Measurements from ENCODE around the gene WDR45.
"Not testable (repeated sequence)": the region's sequence is repeated elsewhere in the genome, so short reads cannot be mapped to it uniquely, and the experiment has no call there.

The WDR45 gene

DNA sequence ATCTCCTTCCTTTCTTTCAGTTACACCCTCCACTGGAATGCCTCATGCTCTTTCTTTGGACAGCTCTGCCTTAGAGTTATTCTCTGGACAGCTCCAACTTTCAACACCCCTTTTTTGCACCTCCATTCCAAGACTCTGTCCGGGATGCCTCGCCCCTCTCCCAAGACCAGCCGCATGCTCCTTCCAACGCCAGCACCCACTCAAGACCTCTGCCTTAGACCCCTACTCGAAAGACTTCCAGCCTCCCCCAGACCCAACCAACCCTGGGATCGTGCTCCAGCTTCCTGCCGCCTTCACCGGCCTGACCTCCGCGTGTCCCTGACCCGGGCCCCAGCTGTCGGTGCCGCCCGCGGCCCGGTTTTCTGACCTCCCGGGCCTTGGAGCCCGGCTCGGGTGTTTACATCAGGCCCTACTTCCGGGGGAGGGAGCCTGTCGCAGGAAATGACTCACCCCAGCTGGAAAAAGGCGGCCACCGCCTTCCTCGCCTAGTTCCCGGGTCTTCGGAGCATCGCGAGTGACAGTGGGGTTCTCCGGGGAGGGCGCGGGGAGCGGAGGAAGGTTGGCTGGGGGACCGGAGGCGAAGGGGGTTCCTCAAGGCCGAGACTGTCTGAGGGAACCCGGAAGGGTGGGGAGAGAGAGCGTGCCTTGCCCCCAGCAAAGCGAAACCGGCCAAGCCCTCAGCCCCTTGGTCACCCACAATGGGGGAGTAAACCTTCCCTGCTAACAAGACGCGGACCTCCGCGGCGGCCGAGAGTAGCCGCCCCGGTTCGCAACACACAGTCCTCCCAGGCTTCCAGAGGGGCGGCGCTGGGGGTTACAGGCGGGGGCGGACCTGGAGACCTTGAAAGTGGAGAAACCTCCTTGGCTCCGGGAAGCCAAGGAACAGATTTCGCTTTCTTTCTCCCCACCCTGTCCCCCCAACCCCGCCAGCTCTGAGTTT is at the start of gene WDR45:
Gene WDR45, minus strand, starts transcription at position 399 of the 940 bp plus-strand sequence. CDS start 1,792 bp downstream, outside the sequence.
- DNase-seq (ENCODE audit: low read depth in 1 of 2, low spot score in 1 of 2), result peak; percentile 74 to 83
- peak; percentile 36; the same call in 1 of the 2 replicates for TF ChIP-seq JUND (IDR thresholded peaks at IDR 0.05; ENCODE audit: low read depth)
- in situ Hi-C loops (cut with HindIII; ENCODE audit: low pct_unique_long_range_greater_than_20kb, low sequenced_read_pairs), result no loop called here

DNA sequence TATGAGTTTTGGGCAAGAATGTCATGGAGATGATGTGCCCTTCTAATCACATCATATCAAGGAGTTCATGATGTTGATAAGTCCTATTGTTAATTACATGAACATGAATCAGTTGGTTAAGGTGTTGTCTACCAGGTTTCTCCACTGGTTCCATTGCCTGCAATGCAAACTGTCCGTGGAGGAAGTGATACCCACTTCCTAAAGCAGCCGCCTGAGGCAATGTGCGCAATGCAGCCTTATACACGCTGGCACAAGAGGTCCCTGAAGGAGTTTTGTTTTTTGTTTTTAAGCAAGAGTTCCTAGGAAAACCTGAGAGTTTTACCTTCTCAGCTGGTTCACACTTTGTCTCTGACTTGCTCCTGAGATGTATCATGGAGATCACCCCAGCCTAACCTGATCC is 49.7 kb upstream of the WDR45 start:
- no peak for TF ChIP-seq JUND (IDR thresholded peaks at IDR 0.05; ENCODE audit: low read depth)
- DNase-seq (ENCODE audit: low read depth in 1 of 2, low spot score in 1 of 2), result no peak
- in situ Hi-C loops (cut with HindIII; ENCODE audit: low pct_unique_long_range_greater_than_20kb, low sequenced_read_pairs), result no loop called here

GRCh38 chrX:49127742-49128258 is 48.1 kb upstream of the WDR45 start:
- DNase-seq (ENCODE audit: low read depth in 1 of 2, low spot score in 1 of 2); in situ Hi-C loops (cut with HindIII; ENCODE audit: low pct_unique_long_range_greater_than_20kb, low sequenced_read_pairs): not testable (repeated sequence)

DNA sequence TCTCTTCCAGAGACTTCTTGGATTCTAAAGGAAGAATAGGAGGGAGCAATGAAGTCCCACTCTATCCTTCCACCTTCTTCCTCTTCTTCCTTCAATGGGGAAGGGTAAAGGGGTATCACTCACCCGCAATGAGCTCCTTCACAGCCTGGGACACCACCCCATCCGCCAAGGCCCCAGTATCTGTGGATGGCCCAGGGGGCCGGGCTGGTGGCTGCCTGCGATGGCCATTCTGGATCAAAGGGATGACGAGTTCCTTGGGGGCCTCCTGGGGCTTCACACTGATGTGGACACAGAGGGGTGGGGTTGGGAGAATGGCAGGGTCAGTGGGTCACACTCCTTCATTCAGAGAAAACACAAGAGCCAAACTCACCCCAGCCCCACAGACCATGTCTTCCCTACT is 42.8 kb upstream of the WDR45 start:
- DNase-seq (ENCODE audit: low read depth in 1 of 2, low spot score in 1 of 2), result no peak
- in situ Hi-C loops (cut with HindIII; ENCODE audit: low pct_unique_long_range_greater_than_20kb, low sequenced_read_pairs), result no loop called here
- no peak for TF ChIP-seq JUND (IDR thresholded peaks at IDR 0.05; ENCODE audit: low read depth)

- in situ Hi-C loops (cut with HindIII; ENCODE audit: low pct_unique_long_range_greater_than_20kb, low sequenced_read_pairs), result no loop called here
- no peak for TF ChIP-seq JUND (IDR thresholded peaks at IDR 0.05; ENCODE audit: low read depth)
- peak in 1 of 2 experiments; percentile 52 for DNase-seq (ENCODE audit: low read depth in 1 of 2, low spot score in 1 of 2)
These were observed 40.4 kb upstream of the WDR45 start for GRCh38 chrX:49120091-49120490.

GRCh38 chrX:49117581-49117980 is 37.9 kb upstream of the WDR45 start:
- TF ChIP-seq JUND (IDR thresholded peaks at IDR 0.05; ENCODE audit: low read depth), result no peak
- DNase-seq (ENCODE audit: low read depth in 1 of 2, low spot score in 1 of 2), result no peak
- in situ Hi-C loops (cut with HindIII; ENCODE audit: low pct_unique_long_range_greater_than_20kb, low sequenced_read_pairs), result no loop called here

DNA sequence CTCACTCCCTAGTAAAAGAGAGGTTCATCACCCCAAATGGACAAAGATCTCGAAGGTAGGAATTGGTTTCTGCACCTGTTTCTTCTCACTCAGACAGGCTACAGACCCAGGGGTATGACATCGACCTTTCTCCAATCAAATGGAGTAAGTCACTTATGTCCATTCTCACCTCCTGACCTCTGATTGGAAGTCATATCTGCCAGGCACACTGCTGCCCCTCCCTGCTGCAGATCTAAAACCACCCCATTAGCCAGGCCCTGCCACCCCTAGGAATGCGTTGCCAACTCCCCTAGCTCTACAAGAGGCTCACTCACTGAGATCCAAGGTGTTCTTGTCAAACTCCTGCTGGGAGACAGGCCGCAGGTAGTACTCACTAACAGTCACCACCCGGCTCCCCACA is 37.0 kb upstream of the WDR45 start:
- DNase-seq (ENCODE audit: low read depth in 1 of 2, low spot score in 1 of 2), result no peak
- in situ Hi-C loops (cut with HindIII; ENCODE audit: low pct_unique_long_range_greater_than_20kb, low sequenced_read_pairs), result no loop called here
- no peak for TF ChIP-seq JUND (IDR thresholded peaks at IDR 0.05; ENCODE audit: low read depth)

GRCh38 chrX:49116076-49116475 is 36.4 kb upstream of the WDR45 start:
- in situ Hi-C loops (cut with HindIII; ENCODE audit: low pct_unique_long_range_greater_than_20kb, low sequenced_read_pairs), result no loop called here

DNA sequence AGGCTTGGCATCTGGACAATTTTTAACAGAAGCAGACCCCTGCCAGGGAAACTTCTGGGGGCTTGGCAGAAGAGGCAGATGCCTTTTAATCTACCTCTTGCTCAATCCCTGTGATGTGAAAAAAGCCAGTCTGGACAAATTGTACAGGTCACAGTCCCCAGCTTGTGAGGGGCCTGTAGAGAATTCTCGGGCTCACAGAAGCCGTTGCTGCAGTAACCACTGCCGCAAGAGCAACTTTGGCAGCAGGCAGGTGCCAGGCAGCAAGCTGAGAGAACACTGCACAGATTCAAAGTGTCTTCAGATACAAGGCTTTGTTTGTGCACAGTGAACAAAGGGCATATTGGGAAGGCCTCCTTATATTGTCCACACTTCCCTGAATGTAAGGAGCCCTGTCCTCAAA is 32.1 kb upstream of the WDR45 start:
- in situ Hi-C loops (cut with HindIII; ENCODE audit: low pct_unique_long_range_greater_than_20kb, low sequenced_read_pairs), result no loop called here
- DNase-seq (ENCODE audit: low read depth in 1 of 2, low spot score in 1 of 2), result no peak
- no peak for TF ChIP-seq JUND (IDR thresholded peaks at IDR 0.05; ENCODE audit: low read depth)

More at GRCh38 chrX:49116076-49116475, 36.4 kb upstream of the WDR45 start:
- TF ChIP-seq JUND (IDR thresholded peaks at IDR 0.05; ENCODE audit: low read depth), result no peak
- DNase-seq (ENCODE audit: low read depth in 1 of 2, low spot score in 1 of 2), result no peak

- in situ Hi-C loops (cut with HindIII; ENCODE audit: low pct_unique_long_range_greater_than_20kb, low sequenced_read_pairs), result no loop called here
- no peak for TF ChIP-seq JUND (IDR thresholded peaks at IDR 0.05; ENCODE audit: low read depth)
- DNase-seq (ENCODE audit: low read depth in 1 of 2, low spot score in 1 of 2), result no peak
These were observed 30.7 kb upstream of the WDR45 start for GRCh38 chrX:49110417-49110816.

GRCh38 chrX:49108641-49109040 is 29.0 kb upstream of the WDR45 start:
- DNase-seq (ENCODE audit: low read depth in 1 of 2, low spot score in 1 of 2), result no peak
- in situ Hi-C loops (cut with HindIII; ENCODE audit: low pct_unique_long_range_greater_than_20kb, low sequenced_read_pairs), result no loop called here
- TF ChIP-seq JUND (IDR thresholded peaks at IDR 0.05; ENCODE audit: low read depth), result no peak

DNA sequence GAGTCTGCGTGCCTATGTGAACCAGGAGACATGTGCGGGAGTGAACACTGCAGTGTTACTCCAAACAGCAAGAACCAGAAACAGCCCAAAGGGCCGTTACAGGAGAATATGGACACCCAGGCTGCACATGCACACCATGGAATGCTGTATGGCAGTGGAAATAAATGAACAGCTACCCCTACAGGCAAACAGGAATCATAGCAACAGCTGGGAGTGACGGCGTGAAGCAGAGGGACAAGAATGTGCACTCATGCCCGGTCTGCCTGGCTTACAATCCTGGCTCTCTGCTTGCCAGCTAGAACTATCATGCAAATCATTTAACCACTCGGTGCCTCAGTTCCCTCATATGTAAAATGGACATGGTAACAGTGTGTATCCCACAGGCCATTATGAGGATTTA is 27.2 kb upstream of the WDR45 start:
- in situ Hi-C loops (cut with HindIII; ENCODE audit: low pct_unique_long_range_greater_than_20kb, low sequenced_read_pairs), result no loop called here
- DNase-seq (ENCODE audit: low read depth in 1 of 2, low spot score in 1 of 2), result peak; percentile 26 to 76
- TF ChIP-seq JUND (IDR thresholded peaks at IDR 0.05; ENCODE audit: low read depth), result no peak

GRCh38 chrX:49106296-49106695 is 26.6 kb upstream of the WDR45 start:
- TF ChIP-seq JUND (IDR thresholded peaks at IDR 0.05; ENCODE audit: low read depth), result no peak
- no peak for DNase-seq (ENCODE audit: low read depth in 1 of 2, low spot score in 1 of 2)
- in situ Hi-C loops (cut with HindIII; ENCODE audit: low pct_unique_long_range_greater_than_20kb, low sequenced_read_pairs), result no loop called here

Measured in T47D (cell line).